ENCODE results near the gene CASP2. TPM values are rescaled to one million over a fixed set of nuclear protein-coding genes. Genes with fewer than 3 reads are reported as not detected.
"Not testable (repeated sequence)": the region's sequence is repeated elsewhere in the genome, so short reads cannot be mapped to it uniquely, and the experiment has no call there.

Gene CASP2
- total RNA-seq, 1 donor from 2014 or later, result 12.8 TPM

DNA sequence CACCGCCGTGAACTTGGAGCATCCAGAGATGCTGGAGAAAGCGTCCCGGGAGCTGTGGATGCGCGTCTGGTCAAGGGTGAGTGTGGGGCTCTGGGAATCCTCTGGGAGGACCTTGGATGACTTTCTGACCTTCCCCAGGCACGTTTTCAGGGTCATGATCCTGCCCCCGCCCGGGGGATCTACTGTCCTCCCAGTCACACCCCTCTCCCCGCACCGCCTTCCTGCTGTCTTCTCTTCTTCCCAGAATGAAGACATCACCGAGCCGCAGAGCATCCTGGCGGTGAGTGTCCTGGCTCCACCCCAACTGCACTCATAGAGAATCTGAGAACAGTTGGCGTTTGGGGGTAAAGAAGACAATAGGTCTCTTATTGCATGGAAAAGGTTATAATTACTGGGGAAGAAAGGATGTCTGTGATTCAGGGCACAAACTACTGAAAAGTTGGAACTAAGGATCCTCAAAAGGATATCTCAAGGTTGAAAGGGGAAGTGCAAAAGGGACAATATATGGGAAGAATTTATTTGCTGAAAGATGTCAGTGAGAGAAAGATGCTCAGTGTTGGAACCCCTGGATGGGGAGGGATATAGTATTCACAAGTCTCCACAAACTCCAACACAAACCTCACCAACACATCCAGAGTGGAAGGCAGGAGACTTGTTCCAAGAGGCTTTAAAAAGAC is 23.0 kb upstream of the CASP2 start:
- no peak for DNase-seq

DNA sequence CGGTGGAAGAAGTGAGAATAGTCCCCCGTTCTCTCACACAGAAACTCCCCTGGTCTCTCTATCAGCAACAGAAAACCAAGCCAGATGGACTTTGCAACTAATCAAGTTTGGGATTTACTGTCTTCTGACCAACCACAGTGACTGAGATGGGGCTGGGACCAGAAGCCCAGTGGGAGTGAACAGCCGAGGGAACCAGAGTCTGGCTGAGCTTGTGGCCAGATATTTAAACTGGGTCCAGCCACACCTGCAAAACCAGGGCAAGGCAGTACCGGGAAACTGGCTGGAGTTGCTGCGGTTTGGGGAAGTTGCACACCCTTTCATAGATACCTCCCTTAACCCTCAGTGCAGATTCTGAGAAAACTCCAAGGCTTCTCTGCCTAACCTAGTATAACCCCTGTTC is 18.9 kb upstream of the CASP2 start:
- no peak for DNase-seq

DNA sequence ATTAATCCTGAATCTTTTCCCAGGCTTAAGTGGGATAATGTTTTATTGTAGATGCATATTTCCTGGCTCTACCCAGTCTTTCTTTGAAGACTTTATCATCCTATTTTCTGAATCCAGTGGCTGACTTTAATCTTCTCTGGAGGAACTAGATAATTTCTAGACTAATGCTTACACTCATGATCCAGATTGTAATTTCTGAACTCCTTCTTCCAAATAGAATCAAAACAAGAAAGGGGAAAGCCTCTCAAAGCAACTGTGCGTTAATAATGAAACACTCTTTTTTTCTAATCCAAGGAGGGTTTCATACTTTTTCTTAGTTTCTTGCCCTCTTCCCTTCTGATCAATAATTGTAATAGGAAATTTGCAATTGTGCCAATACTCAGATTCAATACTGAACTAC is 16.9 kb upstream of the CASP2 start:
- DNase-seq, result no peak

DNA sequence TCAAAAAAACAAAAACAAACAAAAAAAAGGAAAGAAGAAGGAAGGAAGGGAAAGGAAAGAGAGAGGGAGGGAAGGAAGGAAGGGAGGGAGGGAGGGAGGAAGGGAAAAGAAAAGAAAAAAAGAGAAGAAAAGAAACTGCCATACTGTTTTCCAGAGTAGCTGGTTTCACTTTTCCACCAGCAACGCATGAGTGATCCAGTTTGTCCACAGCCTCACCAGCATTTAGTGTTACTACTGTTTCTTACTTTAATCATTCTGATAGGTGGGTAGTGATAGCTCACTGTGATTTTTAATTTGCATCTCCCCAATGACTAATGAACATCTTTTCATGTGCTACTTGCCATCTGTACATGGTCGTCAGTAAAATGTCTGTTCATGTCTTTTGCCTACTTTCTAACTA is 15.3 kb upstream of the CASP2 start:
- DNase-seq, result no peak

DNA sequence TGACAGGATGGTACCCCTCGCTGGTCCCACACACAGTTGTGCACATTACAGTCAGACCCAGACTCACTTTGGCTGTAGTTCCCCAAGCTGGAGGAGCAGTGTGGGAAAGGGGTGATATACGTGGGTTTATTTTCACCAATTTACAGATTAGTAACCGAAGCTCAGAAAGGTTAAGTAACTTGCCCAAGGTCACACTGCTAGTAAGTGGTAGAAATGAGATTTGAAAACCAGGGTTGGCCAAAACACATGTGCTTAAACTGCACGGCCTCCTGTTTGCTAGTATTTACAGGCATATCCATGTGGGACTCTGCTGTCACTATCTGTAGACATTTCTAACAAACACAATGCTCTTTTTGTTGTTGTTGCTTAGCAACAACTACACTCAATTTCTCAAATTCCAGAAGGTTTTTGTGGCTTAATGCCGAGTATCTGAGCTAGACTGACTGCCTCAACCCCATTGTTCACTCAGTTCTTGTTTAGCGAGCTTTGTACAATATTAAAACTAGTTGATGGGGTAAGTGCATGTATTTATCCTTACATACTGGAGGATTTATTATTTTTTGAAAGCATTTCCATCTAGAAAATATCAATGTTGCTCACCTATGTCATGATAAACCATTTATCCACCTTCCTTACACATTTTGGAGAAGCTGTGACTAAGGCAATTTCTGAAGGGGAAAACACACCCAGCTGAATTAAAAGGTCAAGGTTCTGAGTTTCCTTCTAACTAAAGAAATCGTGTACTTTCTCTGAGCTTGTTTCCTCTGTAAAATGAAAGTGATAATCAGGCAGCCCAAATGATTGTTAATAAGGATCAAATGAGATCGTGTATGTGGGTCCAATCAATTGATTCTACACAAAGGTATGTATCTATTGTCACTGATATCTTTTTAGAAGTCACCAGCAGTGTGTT is 8.7 kb upstream of the CASP2 start:
- peak; percentile 87 for DNase-seq

DNA sequence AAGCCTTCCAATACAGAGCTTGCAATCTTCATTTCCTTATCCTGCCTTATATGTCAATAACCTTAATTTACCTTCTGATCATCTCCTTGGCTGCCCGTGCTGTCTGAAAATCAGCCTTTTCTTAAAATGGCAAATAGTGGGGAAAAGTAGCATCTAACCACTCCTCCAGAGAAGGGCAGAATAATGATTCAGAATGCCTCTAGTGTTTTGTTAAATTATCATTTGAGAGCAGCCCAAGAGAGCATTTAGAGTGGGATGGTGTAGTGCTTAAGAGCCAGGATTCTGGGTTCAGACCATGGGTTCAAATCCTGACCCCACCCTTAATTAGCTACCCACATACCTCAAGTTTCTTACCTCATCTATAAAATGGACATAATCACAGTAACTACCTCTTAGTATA is 8.0 kb upstream of the CASP2 start:
- DNase-seq, result no peak

DNA sequence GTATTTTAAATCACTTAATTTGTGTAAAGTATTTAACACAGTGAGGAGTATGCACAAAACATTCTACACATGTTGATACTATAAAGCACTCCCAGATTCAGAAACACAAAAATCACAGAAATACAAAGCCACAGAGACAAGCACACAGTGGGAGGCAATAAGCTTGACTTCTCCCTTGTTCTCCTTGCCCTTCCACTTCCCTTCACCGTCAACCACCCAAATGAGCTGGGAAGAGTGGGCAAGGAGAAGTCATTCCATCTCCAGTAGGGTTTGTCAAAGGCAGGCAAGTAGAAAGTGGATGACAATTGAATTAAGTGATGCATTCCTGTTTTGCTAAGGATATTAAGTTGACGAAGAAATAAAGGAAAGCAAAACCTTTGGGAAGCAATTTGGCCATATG is 7.6 kb upstream of the CASP2 start:
- DNase-seq, result no peak

DNA sequence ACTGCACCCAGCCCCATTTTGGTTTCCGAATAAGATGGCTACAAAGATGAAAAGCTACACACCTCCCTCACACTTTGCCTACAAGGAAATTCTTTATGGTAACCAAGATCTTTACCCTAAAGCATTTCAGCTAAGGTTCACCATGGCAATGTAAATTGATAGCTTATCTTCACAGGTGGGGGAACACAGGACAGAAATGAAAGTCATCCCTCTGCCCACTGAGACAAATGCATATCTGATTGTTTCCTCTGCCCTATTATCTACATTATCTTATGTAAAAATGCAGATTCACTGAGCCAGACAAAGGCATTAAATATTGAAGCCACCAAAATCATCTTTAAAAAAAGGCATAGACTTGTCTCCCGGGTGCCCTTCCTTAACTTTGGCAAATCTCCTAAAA is 6.6 kb upstream of the CASP2 start:
- no peak for DNase-seq

DNA sequence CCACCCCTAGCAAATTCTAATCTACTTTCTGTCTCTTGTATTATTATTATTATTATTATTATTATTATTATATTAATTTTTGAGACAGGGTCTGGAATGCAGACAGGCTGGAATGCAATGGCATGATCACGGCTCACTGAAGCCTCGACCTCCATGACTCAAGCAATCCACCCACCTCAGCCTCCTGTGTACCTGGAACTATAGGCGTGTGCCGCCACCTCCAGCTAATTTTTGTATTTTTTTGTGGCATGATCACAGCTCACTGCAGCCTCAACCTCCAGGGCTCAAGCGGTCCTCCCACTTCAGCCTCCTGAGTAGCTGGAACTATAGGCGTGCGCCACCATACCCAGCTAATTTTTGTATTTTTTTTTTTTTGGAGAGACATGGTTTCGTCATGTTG is 6.0 kb upstream of the CASP2 start:
- no peak for DNase-seq

DNA sequence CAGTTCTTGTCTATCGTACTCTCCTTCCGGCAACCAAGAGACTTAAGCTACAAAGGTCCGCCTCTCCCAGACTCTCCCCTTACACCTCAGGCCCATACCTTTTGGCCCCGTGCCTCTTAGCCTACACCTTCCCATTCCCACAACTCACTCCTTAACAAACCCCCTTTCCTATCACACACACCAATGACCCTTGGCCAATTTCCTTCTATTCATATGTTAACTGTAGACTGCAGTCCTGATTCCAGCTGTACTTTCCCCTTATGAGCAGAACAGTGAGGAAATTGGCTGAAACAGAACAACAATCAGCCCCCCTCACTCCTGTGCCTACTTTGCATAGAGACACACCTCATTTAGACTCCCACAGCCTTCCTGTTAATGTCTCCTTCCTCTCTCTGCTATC is 4.8 kb upstream of the CASP2 start:
- peak; percentile 31 for DNase-seq

DNA sequence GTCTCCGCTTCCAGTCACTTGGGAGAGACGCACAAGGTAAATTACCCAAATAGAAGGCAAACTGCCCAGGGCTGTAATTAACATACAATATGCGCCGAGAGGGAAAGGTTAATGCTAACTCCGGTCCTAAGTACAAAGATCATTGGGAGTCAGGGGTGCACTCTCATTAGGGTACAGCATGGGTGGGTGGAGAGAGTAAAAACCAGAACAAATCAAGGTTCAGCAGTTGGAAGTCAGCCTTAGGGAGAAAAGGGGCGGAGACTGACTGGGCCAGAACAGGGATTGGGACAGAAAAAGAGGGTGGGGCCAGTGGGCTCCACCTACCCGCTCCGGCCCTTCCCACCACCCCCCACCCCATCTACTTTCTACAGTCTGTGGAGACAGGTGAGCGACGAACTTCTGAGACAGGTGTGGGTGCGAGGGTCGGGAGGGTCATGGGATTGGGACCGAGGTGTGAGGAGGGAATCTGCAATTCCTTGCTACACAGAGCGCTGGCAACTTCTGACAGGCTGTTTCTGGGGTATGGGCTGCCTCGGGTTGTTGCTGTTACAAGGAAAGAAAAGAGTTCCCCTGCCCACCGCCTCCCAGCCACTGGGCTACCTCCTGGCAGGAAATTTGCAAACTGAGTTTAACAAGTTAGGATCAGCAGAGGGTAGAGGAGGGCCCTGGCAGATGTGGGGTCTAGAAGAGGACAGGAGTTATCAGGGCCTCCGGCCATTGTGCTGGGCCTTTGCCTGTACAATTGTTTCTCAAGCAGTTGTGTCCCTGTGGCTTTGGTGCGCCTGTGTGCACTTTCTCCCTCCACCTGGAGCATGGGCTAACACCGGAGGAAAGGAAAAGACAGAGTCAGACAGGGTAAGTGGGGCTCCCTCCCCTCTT is 3.3 kb upstream of the CASP2 start, which contains the start of gene TMEM139:
TMEM139 (plus strand) TSS at position 368 of the 879 bp plus-strand sequence. CDS start 1,000 bp downstream, outside the sequence.
- no peak for DNase-seq

DNA sequence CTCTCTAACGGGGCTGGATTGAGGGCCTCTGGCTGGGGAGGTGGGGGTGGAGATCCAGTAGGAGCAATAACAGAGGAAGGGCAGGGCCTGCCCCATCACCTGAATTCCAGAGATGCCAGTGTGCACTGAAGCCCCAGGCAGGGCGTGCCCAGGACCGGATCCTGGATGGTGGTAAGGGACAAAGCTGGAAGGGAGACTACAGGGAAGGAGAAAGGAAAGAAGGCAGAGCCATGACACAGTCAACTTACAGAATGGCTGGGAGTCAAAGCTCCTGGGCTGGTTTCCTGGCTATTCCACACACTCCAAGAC is 2.7 kb upstream of the CASP2 start:
- no peak for DNase-seq

DNA sequence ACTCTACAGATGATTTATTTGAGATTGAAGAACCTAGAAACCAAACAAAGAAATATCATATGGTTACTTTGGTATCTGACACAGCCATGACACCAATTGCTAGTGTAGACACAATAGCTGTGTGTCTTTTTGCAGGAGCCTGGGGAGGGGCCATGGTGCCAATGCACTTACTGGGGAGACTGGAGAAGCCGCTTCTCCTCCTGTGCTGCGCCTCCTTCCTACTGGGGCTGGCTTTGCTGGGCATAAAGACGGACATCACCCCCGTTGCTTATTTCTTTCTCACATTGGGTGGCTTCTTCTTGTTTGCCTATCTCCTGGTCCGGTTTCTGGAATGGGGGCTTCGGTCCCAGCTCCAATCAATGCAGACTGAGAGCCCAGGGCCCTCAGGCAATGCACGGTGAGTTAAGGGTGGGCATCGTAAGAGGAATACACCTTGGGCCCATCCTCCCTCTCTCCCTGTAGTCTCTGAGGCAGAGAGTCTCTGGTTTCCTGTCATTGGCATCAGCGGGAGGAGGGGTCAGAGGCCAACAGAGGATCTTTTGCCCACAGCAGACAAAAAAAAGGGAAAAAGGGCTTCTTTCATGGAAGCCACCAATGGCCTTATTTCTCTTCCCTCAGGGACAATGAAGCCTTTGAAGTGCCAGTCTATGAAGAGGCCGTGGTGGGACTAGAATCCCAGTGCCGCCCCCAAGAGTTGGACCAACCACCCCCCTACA is 2.2 kb upstream of the CASP2 start:
- DNase-seq, result no peak

DNA sequence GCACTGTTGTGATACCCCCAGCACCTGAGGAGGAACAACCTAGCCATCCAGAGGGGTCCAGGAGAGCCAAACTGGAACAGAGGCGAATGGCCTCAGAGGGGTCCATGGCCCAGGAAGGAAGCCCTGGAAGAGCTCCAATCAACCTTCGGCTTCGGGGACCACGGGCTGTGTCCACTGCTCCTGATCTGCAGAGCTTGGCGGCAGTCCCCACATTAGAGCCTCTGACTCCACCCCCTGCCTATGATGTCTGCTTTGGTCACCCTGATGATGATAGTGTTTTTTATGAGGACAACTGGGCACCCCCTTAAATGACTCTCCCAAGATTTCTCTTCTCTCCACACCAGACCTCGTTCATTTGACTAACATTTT is 1.6 kb upstream of the CASP2 start:
- no peak for DNase-seq

DNA sequence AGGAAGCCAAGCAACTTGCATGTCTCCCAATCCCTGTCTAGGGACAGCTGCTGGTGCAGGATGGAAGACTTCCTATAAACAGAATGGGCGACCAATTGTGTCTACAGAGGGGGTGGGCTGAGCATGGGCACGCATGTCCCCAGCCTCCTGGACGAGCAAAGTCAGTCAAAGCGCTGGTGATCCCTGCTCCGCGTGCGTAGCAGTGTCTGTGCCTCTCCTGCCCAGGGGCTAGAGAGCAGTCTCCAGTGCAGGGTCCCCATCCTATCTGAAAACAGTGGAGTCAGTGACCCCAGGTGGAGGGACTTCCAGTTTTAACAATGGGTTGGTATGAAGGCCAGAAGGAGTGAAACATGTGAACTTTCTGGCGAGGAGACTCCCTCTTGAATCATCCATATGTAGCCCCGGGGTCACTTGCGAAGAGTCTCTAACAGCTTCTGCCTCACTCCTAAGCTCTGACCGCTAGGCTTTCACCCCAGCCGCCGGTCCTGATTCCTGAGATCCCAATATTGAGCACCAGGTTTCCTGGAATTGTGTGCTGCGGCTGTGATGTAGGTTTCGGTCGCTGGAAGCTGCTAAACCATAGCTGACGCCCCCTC is 714 bp upstream of the CASP2 start:
- no peak for DNase-seq

DNA sequence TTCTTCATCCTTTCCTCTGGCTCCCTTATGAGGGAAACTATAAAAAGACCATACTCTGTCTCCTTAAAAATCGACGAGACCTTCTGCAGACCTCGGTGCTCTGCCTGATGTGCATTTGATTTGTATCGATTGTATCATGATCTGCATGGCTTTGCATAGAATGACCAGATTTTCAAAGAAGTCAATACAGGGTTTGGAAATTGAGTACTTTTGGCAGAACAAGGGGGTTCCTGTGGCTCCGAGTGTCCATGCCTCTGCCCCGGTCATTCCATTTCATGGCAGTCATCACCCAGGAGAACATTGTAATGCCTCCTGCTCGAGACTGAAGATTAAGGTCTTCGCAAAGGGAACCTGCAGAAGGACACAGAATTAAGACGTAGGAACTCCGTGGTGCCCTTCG is 685 bp downstream of the CASP2 start:
- peak; percentile 32 for DNase-seq

DNA sequence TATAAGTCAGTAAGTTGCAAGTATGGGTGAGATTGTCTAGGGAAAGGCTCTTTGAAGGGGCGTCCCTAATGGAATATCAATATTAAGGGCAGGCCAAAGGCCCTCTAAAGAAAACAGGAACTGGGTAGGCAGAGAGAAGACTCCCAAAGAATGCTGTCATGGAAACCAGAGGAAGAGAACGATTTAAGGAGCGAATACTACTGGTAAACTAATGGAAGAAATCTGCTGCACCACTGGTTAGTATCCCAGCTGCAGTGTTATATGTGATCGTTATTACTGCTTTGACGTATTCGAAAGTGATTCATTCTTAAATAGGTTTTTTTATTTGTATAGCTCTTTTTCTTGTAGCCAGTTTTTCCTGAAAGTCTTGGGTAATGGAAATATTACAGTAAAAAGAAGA is 1.3 kb downstream of the CASP2 start:
- peak; percentile 31 for DNase-seq

DNA sequence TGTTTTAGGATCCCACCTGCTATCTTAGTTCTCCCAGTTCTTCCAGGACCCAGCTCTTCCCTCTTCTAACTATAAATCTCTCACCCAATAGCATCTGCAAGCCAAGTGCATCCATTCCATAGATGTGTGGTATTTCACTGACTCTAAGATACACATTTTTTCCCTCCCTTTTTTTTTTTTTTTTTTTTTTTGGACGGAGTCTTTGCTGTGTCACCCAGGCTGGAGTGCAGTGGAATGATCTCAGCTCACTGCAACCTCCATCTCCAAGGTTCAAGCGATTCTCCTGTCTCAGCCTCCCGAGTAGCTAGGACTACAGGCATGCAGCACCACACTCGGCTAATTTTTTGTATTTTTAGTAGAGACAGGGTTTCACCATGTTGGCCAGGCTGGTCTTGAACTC is 1.7 kb downstream of the CASP2 start:
- not testable (repeated sequence) for DNase-seq

DNA sequence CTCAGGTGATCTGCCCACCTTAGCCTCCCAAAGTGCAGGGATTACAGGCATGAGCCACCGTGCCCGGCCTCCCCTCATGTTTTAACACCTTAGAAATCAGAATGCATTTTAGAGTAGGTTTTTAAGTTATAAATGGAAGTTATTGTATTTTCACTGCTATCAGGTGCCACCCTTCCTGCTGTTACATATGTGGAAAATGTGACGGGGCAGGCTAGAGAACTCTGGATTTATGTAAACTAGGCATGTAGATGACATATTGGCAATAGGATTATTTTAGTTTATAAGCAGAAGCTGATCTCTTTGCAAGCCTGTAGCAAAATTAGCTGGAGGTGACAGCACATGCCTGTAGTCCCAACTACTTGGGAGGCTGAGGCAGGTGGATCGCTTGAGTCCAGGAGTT is 2.1 kb downstream of the CASP2 start:
- no peak for DNase-seq

DNA sequence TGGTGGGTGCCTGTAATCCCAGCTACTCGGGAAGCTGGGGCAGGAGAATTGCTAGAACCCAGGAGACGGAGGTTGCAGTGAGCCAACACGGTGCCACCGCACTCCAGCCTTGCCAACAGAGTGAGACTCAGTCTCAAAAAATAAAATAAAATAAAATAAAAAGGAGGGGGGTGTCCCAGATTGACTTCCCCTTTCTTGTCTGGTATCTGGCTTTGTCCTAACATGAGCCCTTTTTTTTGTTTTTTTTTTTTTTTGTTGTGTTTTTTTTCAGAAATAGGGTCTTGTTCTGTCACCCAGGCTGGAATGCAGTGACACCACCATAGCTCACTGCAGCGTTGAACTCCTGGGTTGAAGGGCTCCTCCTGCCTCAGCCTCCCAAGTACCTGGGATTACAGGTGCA is 4.7 kb downstream of the CASP2 start:
- no peak for DNase-seq

DNA sequence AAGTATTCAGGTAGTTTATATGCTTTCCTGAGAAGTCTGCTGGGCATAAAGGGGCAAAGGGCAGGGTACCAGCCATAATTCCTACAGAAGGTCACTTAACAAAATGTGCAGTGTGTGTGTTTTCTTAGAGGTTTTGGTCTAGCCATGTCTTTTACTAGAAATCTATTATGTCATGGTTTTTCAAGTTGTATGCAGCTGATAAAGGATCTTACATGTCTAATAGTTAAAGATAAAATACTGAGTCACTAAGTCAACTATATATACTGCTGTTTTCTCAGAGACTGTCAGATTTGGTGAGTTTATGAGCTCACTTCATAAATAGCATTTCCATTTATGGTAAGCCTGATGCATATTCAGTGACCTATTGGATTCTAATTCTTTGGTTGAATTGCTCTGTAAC is 7.7 kb downstream of the CASP2 start:
- peak; percentile 18 for DNase-seq

DNA sequence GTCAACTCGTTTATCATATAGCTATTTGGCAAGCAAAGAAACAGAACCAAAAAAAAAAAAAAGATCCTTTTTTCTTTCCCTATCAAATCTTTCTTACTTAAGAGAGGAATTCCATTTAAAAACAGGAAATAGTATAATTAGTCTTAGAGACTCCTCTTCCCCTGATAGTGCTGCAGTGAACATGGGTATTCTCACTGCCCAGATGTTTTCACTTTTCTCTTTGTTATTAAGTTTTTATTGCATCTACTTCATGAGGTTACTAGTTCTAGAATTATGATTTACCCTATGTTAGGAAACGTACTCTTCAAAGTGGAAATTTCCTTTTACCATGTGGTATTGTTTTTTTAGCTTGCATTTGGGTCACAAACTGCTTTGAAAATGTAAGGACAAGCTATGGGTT is 8.5 kb downstream of the CASP2 start:
- DNase-seq, result no peak

All from dermis blood vessel endothelial cell (primary cell).